Cardiac ventricle fibroblast (primary cell): ENCODE results near the gene PKNOX1. TPM values are rescaled to one million over a fixed set of nuclear protein-coding genes. Genes with fewer than 3 reads are reported as not detected.

Experiments used
- total RNA-seq: library from RNA; depleted of rRNA; stranded (reverse); fragments of >200 nt; gene quantifications from 2 replicates; pipeline ENCODE4 v1.2.3, GENCODE V29; 2015

Gene PKNOX1
- total RNA-seq = 6.4 and 6.5 TPM in 2 replicates

GRCh38 chr21:42973991-42974831 lies at the start of gene PKNOX1:
Gene PKNOX1, plus strand, starts transcription at chr21:42974562. Its CDS starts 29,820 bp downstream, at chr21:43004382.

GRCh38 chr21:42925114-42925926 lies 49.0 kb upstream of the PKNOX1 start, which contains the start of gene ERVH48-1:
Gene ERVH48-1, minus strand, starts transcription at chr21:42925630. Its CDS starts 6,624 bp downstream, at chr21:42919006.

GRCh38 chr21:43075170-43076022 lies 101.0 kb downstream of the PKNOX1 start, which contains the start of gene CBS:
Gene CBS, minus strand, starts transcription at chr21:43075835. Its CDS starts 3,642 bp downstream, at chr21:43072193.

Other genes with a start within 250 kb of the PKNOX1 start
- 4.7 and 10.1 TPM in 2 replicates for gene WDR4, start 95.0 kb upstream of the PKNOX1 start, total RNA-seq
- gene NDUFV3, start 81.3 kb upstream of the PKNOX1 start, total RNA-seq = 44.2 and 48.0 TPM in 2 replicates
- not detected in 2 replicates for gene ERVH48-1, start 48.9 kb upstream of the PKNOX1 start, total RNA-seq
- gene CBS, start 101.3 kb downstream of the PKNOX1 start, total RNA-seq = 17.2 and 22.6 TPM in 2 replicates
- 19.0 and 28.8 TPM in 2 replicates for gene U2AF1, start 133.0 kb downstream of the PKNOX1 start, total RNA-seq
- not detected in 2 replicates for gene CRYAA, start 194.4 kb downstream of the PKNOX1 start, total RNA-seq